Measurements from ENCODE around the gene NR2F1-AS1.

- TF ChIP-seq CTCF (IDR thresholded peaks at IDR 0.05) (no peak), USF2 (CRISPR knock-in tag; IDR thresholded peaks at IDR 0.05) (no peak), ZNF512 (CRISPR knock-in tag; IDR thresholded peaks at IDR 0.05; ENCODE audit: borderline replicate concordance) (no peak), ZSCAN18 (CRISPR knock-in tag; IDR thresholded peaks at IDR 0.05) (no peak), GABPB1 (CRISPR knock-in tag; IDR thresholded peaks at IDR 0.05) (no peak)
Observed at GRCh38 chr5:93626801-93627200, 45.8 kb upstream of the NR2F1-AS1 start.
